Lower lobe of right lung (tissue), 2 donors: Measurements from ENCODE around the gene LHX4. TPM values are rescaled to one million over a fixed set of nuclear protein-coding genes. Genes with fewer than 3 reads are reported as not detected.

Source experiments
- ATAC-seq, 2 donors: fragments of 200-7000 bp; cut with Tn5 transposase; one replicate each; pipeline ENCODE4 v1.9.1; 2020 to 2022; ENCODE audit warnings: mild to moderate bottlenecking in 2 of 2, moderate library complexity in 2 of 2
- DNase-seq: peaks from one replicate; pipeline ENCODE4 v3.0.0-alpha.2; 2020
- H3K27ac ChIP-seq: fragments of 200-600 bp; one replicate; pipeline ENCODE4 v1.8.0; 2022
- H3K27me3 ChIP-seq: fragments of 200-600 bp; one replicate; pipeline ENCODE4 v1.8.0; 2022; ENCODE audit warnings: low read depth
- H3K36me3 ChIP-seq: fragments of 200-600 bp; one replicate; pipeline ENCODE4 v1.8.0; 2022; ENCODE audit warnings: mild to moderate bottlenecking
- H3K4me1 ChIP-seq: fragments of 200-600 bp; one replicate; pipeline ENCODE4 v1.8.0; 2022
- H3K4me3 ChIP-seq: fragments of 200-600 bp; one replicate; pipeline ENCODE4 v1.8.0; 2022; ENCODE audit warnings: mild to moderate bottlenecking
- H3K9me3 ChIP-seq: fragments of 200-600 bp; one replicate; pipeline ENCODE4 v1.8.0; 2022
- intact Hi-C: fragments of 100-400 bp; cut with DNase I; formaldehyde crosslinking; loops from one replicate; pipeline ENCODE4 v1.11.0; 2022
- total RNA-seq: library from RNA; stranded (reverse); fragmentation: NEBNext Ultra II Directional; extraction: Animal tissue kit (Norgen Biotek cat#: 25700); gene quantifications from one replicate; pipeline ENCODE4 v1.2.1, GENCODE V29; 2021
- TF ChIP-seq, protein P1 (sequence below): fragments of 200-600 bp; IDR thresholded peaks from one replicate; pipeline ENCODE4 v1.8.0; 2022; ENCODE audit warnings: antibody characterized with exemption, mild to moderate bottlenecking
- donor health status: DM: no; HTN: yes; CAD: no; lungs with severe emphysema.

Gene LHX4
- total RNA-seq, 1 donor from 2014 or later = not detected

DNA sequence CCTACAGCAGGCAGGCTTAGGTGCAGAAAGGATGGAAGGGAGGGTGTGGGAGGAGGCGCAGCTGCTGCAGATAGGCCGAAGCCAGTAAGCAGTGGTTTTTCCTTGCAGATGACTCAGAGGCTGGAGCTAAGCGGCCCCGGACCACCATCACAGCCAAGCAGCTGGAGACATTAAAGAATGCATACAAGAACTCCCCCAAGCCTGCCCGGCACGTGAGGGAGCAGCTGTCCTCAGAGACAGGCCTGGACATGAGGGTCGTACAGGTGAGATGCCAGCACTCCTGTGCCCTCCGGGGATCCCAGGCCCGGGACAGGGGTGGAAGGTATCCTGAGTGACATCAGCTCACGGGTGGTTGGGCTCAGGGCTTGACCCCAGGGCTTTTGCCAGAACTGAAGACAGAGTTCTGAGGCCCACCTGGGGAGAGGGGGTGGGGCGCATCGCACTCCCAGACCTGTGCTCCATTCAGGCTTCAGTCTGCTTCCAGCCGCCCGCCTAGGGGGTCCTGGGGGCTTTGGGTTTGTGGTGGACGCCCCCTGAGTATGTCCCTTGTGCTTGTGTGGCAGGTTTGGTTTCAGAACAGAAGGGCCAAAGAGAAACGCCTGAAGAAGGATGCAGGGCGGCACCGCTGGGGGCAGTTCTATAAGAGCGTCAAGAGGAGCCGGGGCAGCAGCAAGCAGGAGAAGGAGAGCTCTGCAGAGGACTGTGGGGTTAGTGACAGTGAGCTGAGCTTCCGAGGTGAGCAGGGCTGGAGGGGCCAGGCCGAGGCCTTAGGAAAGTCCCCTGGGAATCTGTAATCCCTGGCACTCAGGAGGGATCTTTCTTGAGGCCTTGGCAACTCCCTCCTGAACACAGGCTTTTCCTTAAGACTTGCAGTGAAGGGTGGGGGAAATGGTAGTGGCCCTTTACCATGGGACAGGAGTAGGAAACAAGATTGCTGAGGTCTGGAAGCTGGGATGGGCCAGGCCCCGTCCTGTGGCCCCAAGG is 41.5 kb downstream of the LHX4 start:
- ATAC-seq = no peak
- intact Hi-C loops = no loop called here

GRCh38 chr1:180272395-180272794 is 42.3 kb downstream of the LHX4 start:
- intact Hi-C loops = no loop called here
- TF ChIP-seq, protein P1, sequence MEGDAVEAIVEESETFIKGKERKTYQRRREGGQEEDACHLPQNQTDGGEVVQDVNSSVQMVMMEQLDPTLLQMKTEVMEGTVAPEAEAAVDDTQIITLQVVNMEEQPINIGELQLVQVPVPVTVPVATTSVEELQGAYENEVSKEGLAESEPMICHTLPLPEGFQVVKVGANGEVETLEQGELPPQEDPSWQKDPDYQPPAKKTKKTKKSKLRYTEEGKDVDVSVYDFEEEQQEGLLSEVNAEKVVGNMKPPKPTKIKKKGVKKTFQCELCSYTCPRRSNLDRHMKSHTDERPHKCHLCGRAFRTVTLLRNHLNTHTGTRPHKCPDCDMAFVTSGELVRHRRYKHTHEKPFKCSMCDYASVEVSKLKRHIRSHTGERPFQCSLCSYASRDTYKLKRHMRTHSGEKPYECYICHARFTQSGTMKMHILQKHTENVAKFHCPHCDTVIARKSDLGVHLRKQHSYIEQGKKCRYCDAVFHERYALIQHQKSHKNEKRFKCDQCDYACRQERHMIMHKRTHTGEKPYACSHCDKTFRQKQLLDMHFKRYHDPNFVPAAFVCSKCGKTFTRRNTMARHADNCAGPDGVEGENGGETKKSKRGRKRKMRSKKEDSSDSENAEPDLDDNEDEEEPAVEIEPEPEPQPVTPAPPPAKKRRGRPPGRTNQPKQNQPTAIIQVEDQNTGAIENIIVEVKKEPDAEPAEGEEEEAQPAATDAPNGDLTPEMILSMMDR = no peak
- H3K9me3 ChIP-seq = no peaks in the 10 kb centered on the region
- no peak for ATAC-seq
- H3K4me3 ChIP-seq = no peak overlapping the region
- no peak overlapping the region for H3K27ac ChIP-seq
- no peaks in the 10 kb centered on the region for H3K4me1 ChIP-seq
- H3K36me3 ChIP-seq = peaks cover 10% of the 10 kb centered on the region
- DNase-seq = no peak
- H3K27me3 ChIP-seq = no peaks in the 10 kb centered on the region

More for the DNA sequence above, 41.5 kb downstream of the LHX4 start:
- H3K27ac ChIP-seq = no peak overlapping the region
- no peaks in the 10 kb centered on the region for H3K9me3 ChIP-seq
- DNase-seq = no peak
- H3K4me3 ChIP-seq = no peak overlapping the region
- H3K36me3 ChIP-seq = peaks cover 10% of the 10 kb centered on the region
- H3K4me1 ChIP-seq = no peaks in the 10 kb centered on the region
- no peaks in the 10 kb centered on the region for H3K27me3 ChIP-seq
- TF ChIP-seq, protein P1 = no peak

- Histone ChIP-seq H3K27ac (no peak overlapping the region), H3K36me3 (peaks cover 10% of the 10 kb centered on the region), H3K4me1 (no peaks in the 10 kb centered on the region), H3K4me3 (no peak overlapping the region), H3K27me3 (no peaks in the 10 kb centered on the region), H3K9me3 (no peaks in the 10 kb centered on the region)
- intact Hi-C loops = no loop called here
- ATAC-seq (no peak), DNase-seq (no peak)
- TF ChIP-seq, protein P1 = no peak
These were observed 43.0 kb downstream of the LHX4 start for GRCh38 chr1:180273066-180273465.

GRCh38 chr1:180274221-180274620 is 44.2 kb downstream of the LHX4 start:
- no peaks in the 10 kb centered on the region for H3K4me1 ChIP-seq
- H3K27me3 ChIP-seq = no peaks in the 10 kb centered on the region
- H3K36me3 ChIP-seq = peaks cover 10% of the 10 kb centered on the region
- H3K4me3 ChIP-seq = no peak overlapping the region
- ATAC-seq (no peak), DNase-seq (no peak)
- TF ChIP-seq, protein P1 = no peak
- H3K27ac ChIP-seq = no peak overlapping the region
- no peaks in the 10 kb centered on the region for H3K9me3 ChIP-seq
- intact Hi-C loops = no loop called here

- TF ChIP-seq, protein P1 = no peak
- no peaks in the 10 kb centered on the region for H3K27me3 ChIP-seq
- DNase-seq (no peak), ATAC-seq (no peak)
- no peaks in the 10 kb centered on the region for H3K4me1 ChIP-seq
- no peak overlapping the region for H3K27ac ChIP-seq
- no peaks in the 10 kb centered on the region for H3K9me3 ChIP-seq
- intact Hi-C loops = no loop called here
- H3K36me3 ChIP-seq = peaks cover 10% of the 10 kb centered on the region
- no peak overlapping the region for H3K4me3 ChIP-seq
These were observed 45.7 kb downstream of the LHX4 start for GRCh38 chr1:180275726-180276125.
